MM.1S (cell line): ENCODE results near the gene SEPTIN8.

ENCODE experiments used
- DNase-seq: peaks from one replicate; pipeline ENCODE4 v3.0.0-alpha.2; 2015
- H2AFZ ChIP-seq: fragments of 300-600 bp; sonication (generic); 2 replicates; pipeline ENCODE4 v1.6.0; 2016; ENCODE audit warnings: antibody characterized with exemption, low read length
- H3F3A ChIP-seq: fragments of 300-600 bp; sonication (generic); 2 replicates; pipeline ENCODE4 v1.6.1; 2016; ENCODE audit warnings: mild to moderate bottlenecking, antibody characterized with exemption, low read length, moderate library complexity, mixed read lengths; ENCODE audit not compliant: insufficient read depth
- H3K27ac ChIP-seq: fragments of 300-600 bp; sonication (generic); 2 replicates; pipeline ENCODE4 v1.5.1; 2016; ENCODE audit warnings: mild to moderate bottlenecking, low read length
- H3K27me3 ChIP-seq: fragments of 300-600 bp; sonication (generic); replicated peaks from 2 replicates; pipeline ENCODE4 v1.6.0; 2016; ENCODE audit warnings: low read length; ENCODE audit not compliant: insufficient read depth
- H3K36me3 ChIP-seq: fragments of 300-600 bp; sonication (generic); replicated peaks from 2 replicates; pipeline ENCODE4 v1.6.1; 2016; ENCODE audit warnings: mild to moderate bottlenecking, low read length, mixed read lengths; ENCODE audit not compliant: insufficient read depth
- H3K4me1 ChIP-seq: fragments of 300-600 bp; sonication (generic); 2 replicates; pipeline ENCODE4 v1.6.1; 2016; ENCODE audit warnings: low read length, mixed read lengths
- H3K4me2 ChIP-seq: fragments of 300-600 bp; sonication (generic); 2 replicates; pipeline ENCODE4 v1.6.0; 2016; ENCODE audit warnings: low read depth, low read length
- H3K4me3 ChIP-seq: fragments of 300-600 bp; sonication (generic); 2 replicates; pipeline ENCODE4 v1.5.1; 2016; ENCODE audit warnings: low read length, mixed read lengths
- H3K79me2 ChIP-seq: fragments of 300-600 bp; sonication (generic); 2 replicates; pipeline ENCODE4 v1.6.1; 2016; ENCODE audit warnings: mixed run types, low read length, mixed read lengths
- H3K9ac ChIP-seq: fragments of 300-600 bp; sonication (generic); 2 replicates; pipeline ENCODE4 v1.6.1; 2016; ENCODE audit warnings: low read length, mixed read lengths
- H3K9me2 ChIP-seq: fragments of 300-600 bp; sonication (generic); replicated peaks from 2 replicates; pipeline ENCODE4 v1.6.1; 2016; ENCODE audit warnings: mild to moderate bottlenecking, low read length, mixed read lengths; ENCODE audit not compliant: insufficient read depth
- H3K9me3 ChIP-seq: fragments of 300-600 bp; sonication (generic); replicated peaks from 2 replicates; pipeline ENCODE4 v1.6.1; 2016; ENCODE audit warnings: mild to moderate bottlenecking, low read length, mixed read lengths; ENCODE audit not compliant: insufficient read depth
- H4K20me1 ChIP-seq: fragments of 300-600 bp; sonication (generic); 2 replicates; pipeline ENCODE4 v1.6.1; 2016; ENCODE audit warnings: mild to moderate bottlenecking, low read length, moderate library complexity, mixed read lengths; ENCODE audit not compliant: insufficient read depth
- EZH2 ChIP-seq: fragments of 300-600 bp; sonication (generic); optimal IDR thresholded peaks from 2 replicates; pipeline ENCODE3; 2017; ENCODE audit warnings: low read depth, mild to moderate bottlenecking, antibody characterized with exemption, low read length, mixed read lengths
- EZH2phosphoT487 ChIP-seq: fragments of 300-600 bp; sonication (generic); IDR thresholded peaks from 2 replicates; pipeline ENCODE4 v1.6.1; 2018; ENCODE audit warnings: antibody characterized with exemption, low read length
- TF ChIP-seq, protein P1 (sequence below): fragments of 300-600 bp; sonication (generic); IDR thresholded peaks from 2 replicates; pipeline ENCODE4 v1.5.1; 2016; ENCODE audit warnings: antibody characterized with exemption, low read length, mixed read lengths

The SEPTIN8 gene

DNA sequence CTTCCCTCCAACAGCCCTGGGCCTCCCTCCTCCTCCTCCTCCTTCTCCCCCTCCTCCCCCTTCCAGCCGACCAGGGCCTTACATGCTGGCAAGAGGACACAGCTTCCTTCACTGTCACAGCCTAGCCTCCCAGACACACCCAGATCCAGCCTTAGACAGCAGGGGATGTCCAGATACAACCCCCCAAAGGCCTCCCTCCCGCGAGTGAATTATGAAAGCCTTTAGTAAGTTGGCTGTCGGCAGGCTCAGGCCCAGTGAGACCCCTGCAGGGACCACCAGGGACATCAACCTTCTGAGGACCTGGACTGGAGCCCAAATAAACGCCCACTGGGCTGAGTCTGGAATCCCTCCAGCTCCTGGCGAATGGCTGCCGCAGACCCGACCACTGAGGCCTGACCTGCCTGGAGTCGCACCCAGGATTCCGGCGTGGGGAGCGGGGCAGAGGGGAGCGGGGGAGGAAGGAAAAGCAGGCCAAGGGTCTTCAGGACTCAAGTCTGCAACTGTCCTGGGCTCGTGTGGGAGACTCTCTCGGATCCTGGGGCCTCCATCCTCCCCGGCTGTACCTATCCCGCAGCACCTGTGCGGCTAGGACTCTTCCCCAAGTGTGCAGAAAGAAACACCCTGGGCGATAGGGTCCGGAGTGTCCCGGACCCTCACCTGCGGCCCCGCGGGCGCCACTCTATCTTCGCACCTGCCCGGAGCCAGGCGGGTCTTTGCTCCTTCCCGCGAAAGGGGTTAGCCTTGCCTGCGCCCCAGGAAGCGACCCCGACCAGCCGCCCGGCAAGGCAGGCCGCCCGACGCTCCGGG lies 705 bp downstream of the SEPTIN8 start:
- peaks cover 25% of the 10 kb centered on the region for H3K27me3 ChIP-seq
- no peak for DNase-seq
- H3K36me3 ChIP-seq = no peaks in the 10 kb centered on the region
- TF ChIP-seq EZH2 (no peak), EZH2phosphoT487 (no peak)
- TF ChIP-seq, protein P1, sequence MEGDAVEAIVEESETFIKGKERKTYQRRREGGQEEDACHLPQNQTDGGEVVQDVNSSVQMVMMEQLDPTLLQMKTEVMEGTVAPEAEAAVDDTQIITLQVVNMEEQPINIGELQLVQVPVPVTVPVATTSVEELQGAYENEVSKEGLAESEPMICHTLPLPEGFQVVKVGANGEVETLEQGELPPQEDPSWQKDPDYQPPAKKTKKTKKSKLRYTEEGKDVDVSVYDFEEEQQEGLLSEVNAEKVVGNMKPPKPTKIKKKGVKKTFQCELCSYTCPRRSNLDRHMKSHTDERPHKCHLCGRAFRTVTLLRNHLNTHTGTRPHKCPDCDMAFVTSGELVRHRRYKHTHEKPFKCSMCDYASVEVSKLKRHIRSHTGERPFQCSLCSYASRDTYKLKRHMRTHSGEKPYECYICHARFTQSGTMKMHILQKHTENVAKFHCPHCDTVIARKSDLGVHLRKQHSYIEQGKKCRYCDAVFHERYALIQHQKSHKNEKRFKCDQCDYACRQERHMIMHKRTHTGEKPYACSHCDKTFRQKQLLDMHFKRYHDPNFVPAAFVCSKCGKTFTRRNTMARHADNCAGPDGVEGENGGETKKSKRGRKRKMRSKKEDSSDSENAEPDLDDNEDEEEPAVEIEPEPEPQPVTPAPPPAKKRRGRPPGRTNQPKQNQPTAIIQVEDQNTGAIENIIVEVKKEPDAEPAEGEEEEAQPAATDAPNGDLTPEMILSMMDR = no peak
- peak overlapping the region; percentile 47; the same call in 1 of the 2 replicates for H3K4me3 ChIP-seq
- H3K9me3 ChIP-seq = no peaks in the 10 kb centered on the region
- no peaks in the 10 kb centered on the region for H4K20me1 ChIP-seq
- no peak overlapping the region for H3K27ac ChIP-seq
- H3K4me2 ChIP-seq = peak overlapping the region; percentile 30; the same call in 1 of the 2 replicates
- H3K9me2 ChIP-seq = no peaks in the 10 kb centered on the region
- peaks cover 16% of the 10 kb centered on the region for H3K4me1 ChIP-seq
- peak overlapping the region; percentile 42; the same call in 1 of the 2 replicates for H2AFZ ChIP-seq
- no peaks in the 10 kb centered on the region for H3K79me2 ChIP-seq
- no peak overlapping the region for H3K9ac ChIP-seq
- peaks cover 14% of the 10 kb centered on the region; the same call in 1 of the 2 replicates for H3F3A ChIP-seq

DNA sequence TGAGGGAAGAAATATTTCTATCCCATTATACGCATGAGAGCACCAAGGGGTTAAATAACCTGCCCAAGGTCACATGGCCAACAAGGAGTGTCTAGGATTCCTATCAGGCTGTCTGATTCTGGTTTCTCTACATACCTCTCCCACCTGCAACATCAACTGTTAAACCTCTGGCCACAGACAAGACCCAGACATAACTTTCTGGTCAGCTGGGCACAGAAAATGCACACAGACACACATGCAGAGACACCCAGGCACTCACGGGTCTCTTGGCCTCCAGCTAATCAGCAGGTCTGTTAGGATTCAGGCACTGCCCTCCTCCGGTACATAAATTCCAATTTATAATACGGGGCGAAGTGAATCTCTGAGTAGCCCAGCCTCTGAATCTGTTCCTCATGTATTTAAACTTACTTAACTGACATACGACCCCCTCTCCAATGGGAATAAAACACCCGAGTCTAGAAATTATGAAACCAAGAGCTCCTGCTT lies 1.5 kb downstream of the SEPTIN8 start:
- no peaks in the 10 kb centered on the region for H4K20me1 ChIP-seq
- peaks cover 25% of the 10 kb centered on the region for H3K27me3 ChIP-seq
- no peak for DNase-seq
- H2AFZ ChIP-seq = no peak overlapping the region
- no peaks in the 10 kb centered on the region for H3K9me3 ChIP-seq
- no peaks in the 10 kb centered on the region for H3K9me2 ChIP-seq
- H3K4me1 ChIP-seq = 0 out of 2 replicates have a peak, but pooled peaks cover 8% of the 10 kb centered on the region
- no peak overlapping the region for H3K4me3 ChIP-seq
- peaks cover 11% of the 10 kb centered on the region; the same call in 1 of the 2 replicates for H3F3A ChIP-seq
- H3K27ac ChIP-seq = no peak overlapping the region
- no peak overlapping the region for H3K4me2 ChIP-seq
- H3K9ac ChIP-seq = no peak overlapping the region
- H3K36me3 ChIP-seq = no peaks in the 10 kb centered on the region
- no peaks in the 10 kb centered on the region for H3K79me2 ChIP-seq
- TF ChIP-seq EZH2phosphoT487 = no peak
- TF ChIP-seq, protein P1 = no peak
- TF ChIP-seq EZH2 = no peak

DNA sequence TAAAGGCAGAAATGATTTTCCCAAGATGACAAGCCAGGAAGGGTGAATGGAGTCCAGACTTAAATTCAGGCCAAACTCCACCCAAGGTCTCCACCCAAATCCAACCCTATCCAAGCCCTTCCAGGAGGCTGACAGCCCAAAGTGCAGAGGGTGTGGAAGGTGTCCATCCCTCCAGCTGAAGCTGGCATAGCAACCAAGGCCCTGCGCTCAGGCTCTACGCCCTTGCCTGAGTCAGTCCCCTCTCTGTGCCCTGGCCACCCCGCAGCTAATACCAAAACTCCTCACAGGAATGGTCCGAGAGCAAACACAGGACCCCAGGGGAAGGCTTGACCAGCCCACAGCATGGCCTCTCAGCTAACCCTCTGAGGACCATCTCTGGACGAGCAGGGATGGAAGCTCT lies 2.1 kb downstream of the SEPTIN8 start:
- peaks cover 8% of the 10 kb centered on the region; the same call in 1 of the 2 replicates for H3F3A ChIP-seq
- H3K79me2 ChIP-seq = no peaks in the 10 kb centered on the region
- no peak overlapping the region for H3K9ac ChIP-seq
- H3K4me1 ChIP-seq = 0 out of 2 replicates have a peak, but pooled peaks cover 3% of the 10 kb centered on the region
- no peaks in the 10 kb centered on the region for H3K9me3 ChIP-seq
- H3K27me3 ChIP-seq = peaks cover 25% of the 10 kb centered on the region
- no peaks in the 10 kb centered on the region for H3K36me3 ChIP-seq
- no peak for DNase-seq
- no peaks in the 10 kb centered on the region for H4K20me1 ChIP-seq
- H2AFZ ChIP-seq = no peak overlapping the region
- H3K4me3 ChIP-seq = no peak overlapping the region
- H3K9me2 ChIP-seq = no peaks in the 10 kb centered on the region
- no peak overlapping the region for H3K27ac ChIP-seq
- no peak overlapping the region for H3K4me2 ChIP-seq
- TF ChIP-seq, protein P1 = no peak
- TF ChIP-seq EZH2 = no peak
- TF ChIP-seq EZH2phosphoT487 = no peak
